Kidney (tissue), 14 donors: Measurements from ENCODE around the gene DAB1. TPM values are rescaled to one million over a fixed set of nuclear protein-coding genes. Genes with fewer than 3 reads are reported as not detected.

Experiments
- DNase-seq, 5 donors: peaks; one replicate each; pipeline ENCODE4 v3.0.0-alpha.2; 2013 to 2020
- FAIRE-seq: peaks from 2 replicates; lab custom pipeline; 2012; peaks lifted over from hg19 to GRCh38; lab: Jason Lieb, UNC
- H3K27ac ChIP-seq, 2 donors: one replicate each; pipeline ENCODE4 v1.7.0; 2013; ENCODE audit warnings: low read depth in 2 of 2, low read length in 2 of 2, inconsistent platforms in 1 of 2
- H3K27me3 ChIP-seq: one replicate; pipeline ENCODE4 v1.7.1; 2013; ENCODE audit warnings: low read length, inconsistent platforms; ENCODE audit not compliant: control insufficient read depth, insufficient read depth
- H3K36me3 ChIP-seq, 3 donors: one replicate each; pipeline versions ENCODE4 v1.7.0 to v1.7.1; 2013; ENCODE audit warnings: low read length in 3 of 3, control low read depth in 1 of 3, inconsistent platforms in 1 of 3; ENCODE audit not compliant: insufficient read depth in 3 of 3, control insufficient read depth in 2 of 3
- H3K4me1 ChIP-seq, 3 donors: one replicate each; pipeline versions ENCODE4 v1.7.0 to v1.7.1; 2013; ENCODE audit warnings: low read length in 3 of 3, inconsistent platforms in 1 of 3, low read depth in 1 of 3; ENCODE audit not compliant: control insufficient read depth in 2 of 3, insufficient read depth in 2 of 3
- H3K4me3 ChIP-seq, 3 donors: one replicate each; pipeline versions ENCODE4 v1.7.0 to v1.8.1; 2013; ENCODE audit warnings: low read length in 3 of 3, control low read depth in 1 of 3, inconsistent platforms in 1 of 3
- H3K9ac ChIP-seq, 3 donors: one replicate each; pipeline versions ENCODE4 v1.7.0 to v1.7.1; 2013; ENCODE audit warnings: low read length in 3 of 3, control low read depth in 1 of 3, inconsistent platforms in 1 of 3
- H3K9me3 ChIP-seq, 3 donors: one replicate each; pipeline versions ENCODE4 v1.7.0 to v1.7.1; 2013; ENCODE audit warnings: low read length in 3 of 3, control low read depth in 1 of 3, inconsistent platforms in 1 of 3; ENCODE audit not compliant: control insufficient read depth in 2 of 3, insufficient read depth in 1 of 3
- intact Hi-C: fragments of 100-400 bp; cut with DNase I; formaldehyde crosslinking; loops from one replicate; pipeline ENCODE4 v1.11.1; 2022
- polyA plus RNA-seq: library from polyadenylated mRNA; stranded (reverse); fragments of 350-450 nt; fragmentation: Illumina TruSeq; extraction: RNeasy Lipid Tissue Mini Kit (QIAGEN cat#74804); gene quantifications from one replicate; pipeline ENCODE4 v1.2.3, GENCODE V29; 2014; ENCODE audit warnings: low read depth, low replicate concordance; ENCODE audit not compliant: insufficient read depth
- total RNA-seq: library from RNA; stranded (reverse); fragmentation: NEBNext Ultra II Directional; extraction: Animal tissue kit (Norgen Biotek cat#: 25700); gene quantifications from one replicate; pipeline ENCODE4 v1.2.1, GENCODE V29; 2021
- TF ChIP-seq, protein P1 (sequence below): IDR thresholded peaks from 3 replicates; pipeline ENCODE4 v1.5.1; 2012; ENCODE audit warnings: mild to moderate bottlenecking, moderate library complexity, borderline replicate concordance; ENCODE audit not compliant: insufficient read depth; ENCODE audit errors: extremely low read depth
- donor health status: control.
- donor health status: control.
- donor health status: control.
- donor health status: control.
- donor health status: control.
- donor health status: DM: yes; HTN: yes; CAD: no.
- donor health status: Normal renal cell carcinoma (clear cell type).

The DAB1 gene
- total and polyA plus RNA-seq, 2 donors from 2014 or later = 2.3 TPM; not detected in 1

DNA sequence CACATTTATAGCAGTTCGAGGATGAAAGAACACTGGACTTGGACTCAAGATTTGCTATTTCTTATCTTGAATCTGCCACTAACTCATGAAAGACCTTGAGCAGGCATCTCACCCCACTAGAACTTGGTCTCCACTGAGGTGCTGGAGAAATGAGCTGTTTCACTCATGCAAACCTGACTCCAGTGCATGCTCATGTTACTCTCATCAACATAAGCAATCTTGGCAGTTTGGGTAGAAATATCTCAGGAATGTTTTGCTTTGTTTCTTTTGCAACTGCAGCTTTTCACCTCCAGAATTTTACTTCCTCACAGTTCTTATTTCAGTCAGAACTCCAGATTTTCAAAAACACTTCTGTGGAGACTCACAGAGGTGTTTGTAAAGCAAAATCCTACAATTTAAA lies 46.2 kb upstream of the DAB1 start:
- TF ChIP-seq, protein P1, sequence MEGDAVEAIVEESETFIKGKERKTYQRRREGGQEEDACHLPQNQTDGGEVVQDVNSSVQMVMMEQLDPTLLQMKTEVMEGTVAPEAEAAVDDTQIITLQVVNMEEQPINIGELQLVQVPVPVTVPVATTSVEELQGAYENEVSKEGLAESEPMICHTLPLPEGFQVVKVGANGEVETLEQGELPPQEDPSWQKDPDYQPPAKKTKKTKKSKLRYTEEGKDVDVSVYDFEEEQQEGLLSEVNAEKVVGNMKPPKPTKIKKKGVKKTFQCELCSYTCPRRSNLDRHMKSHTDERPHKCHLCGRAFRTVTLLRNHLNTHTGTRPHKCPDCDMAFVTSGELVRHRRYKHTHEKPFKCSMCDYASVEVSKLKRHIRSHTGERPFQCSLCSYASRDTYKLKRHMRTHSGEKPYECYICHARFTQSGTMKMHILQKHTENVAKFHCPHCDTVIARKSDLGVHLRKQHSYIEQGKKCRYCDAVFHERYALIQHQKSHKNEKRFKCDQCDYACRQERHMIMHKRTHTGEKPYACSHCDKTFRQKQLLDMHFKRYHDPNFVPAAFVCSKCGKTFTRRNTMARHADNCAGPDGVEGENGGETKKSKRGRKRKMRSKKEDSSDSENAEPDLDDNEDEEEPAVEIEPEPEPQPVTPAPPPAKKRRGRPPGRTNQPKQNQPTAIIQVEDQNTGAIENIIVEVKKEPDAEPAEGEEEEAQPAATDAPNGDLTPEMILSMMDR = no peak
- Histone ChIP-seq H3K27ac (no peak overlapping the region), H3K9me3 (no peaks in the 10 kb centered on the region), H3K36me3 (no peaks in the 10 kb centered on the region), H3K4me3 (no peak overlapping the region), H3K4me1 (no peaks in the 10 kb centered on the region), H3K27me3 (no peaks in the 10 kb centered on the region), H3K9ac (no peak overlapping the region)
- intact Hi-C loops = no loop called here
- no peak for FAIRE-seq
- peak in 3 of 5 donors; percentile 9 to 54 (median 46) for DNase-seq

DNA sequence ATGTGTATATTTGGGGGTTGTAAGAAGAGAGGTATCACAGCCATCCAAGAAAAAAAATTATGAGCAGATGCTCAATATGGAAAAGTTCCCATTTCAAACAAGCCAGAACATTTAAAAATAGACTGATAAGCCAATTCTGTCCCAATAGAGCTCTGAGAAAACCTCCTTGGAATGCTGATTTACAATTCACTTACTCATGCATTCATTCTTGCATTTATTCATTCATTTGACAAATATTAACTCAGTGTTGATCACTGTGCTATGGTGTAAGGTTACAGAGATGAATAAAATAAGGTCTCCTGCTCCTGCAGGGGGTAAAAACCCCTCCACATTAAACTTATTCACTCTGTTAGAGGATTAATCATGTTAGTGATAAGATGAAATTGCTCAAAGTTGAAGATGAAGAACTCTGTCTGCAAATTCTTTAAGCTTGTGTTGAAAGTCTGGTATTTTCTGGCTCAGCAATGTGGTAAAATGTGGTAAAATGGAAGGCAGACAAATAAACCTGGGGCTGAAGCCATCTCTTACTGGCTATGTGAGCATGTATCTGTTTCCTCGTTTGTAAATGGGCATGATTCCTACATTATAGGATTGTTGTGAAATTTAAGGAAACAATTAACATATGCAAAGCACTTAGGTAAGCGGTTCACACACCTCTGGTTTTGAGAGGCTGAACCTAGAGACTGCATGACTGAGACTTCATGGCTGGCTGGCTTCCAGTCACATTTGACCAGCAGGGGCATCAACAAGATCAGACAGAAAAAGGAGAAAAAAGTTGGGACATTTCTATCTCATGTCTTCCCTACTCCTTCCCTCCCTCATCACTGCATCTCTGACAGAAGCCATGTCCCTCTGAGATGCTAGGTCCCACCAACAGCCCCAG lies 45.0 kb upstream of the DAB1 start:
- DNase-seq = peak in 2 of 5 donors; percentile 8 to 21
- H3K27ac ChIP-seq = no peak overlapping the region
- no peaks in the 10 kb centered on the region for H3K9me3 ChIP-seq
- H3K27me3 ChIP-seq = no peaks in the 10 kb centered on the region
- intact Hi-C loops = no loop called here
- H3K36me3 ChIP-seq = no peaks in the 10 kb centered on the region
- TF ChIP-seq, protein P1 = no peak
- no peak overlapping the region for H3K9ac ChIP-seq
- FAIRE-seq = no peak
- H3K4me3 ChIP-seq = no peak overlapping the region
- no peaks in the 10 kb centered on the region for H3K4me1 ChIP-seq

DNA sequence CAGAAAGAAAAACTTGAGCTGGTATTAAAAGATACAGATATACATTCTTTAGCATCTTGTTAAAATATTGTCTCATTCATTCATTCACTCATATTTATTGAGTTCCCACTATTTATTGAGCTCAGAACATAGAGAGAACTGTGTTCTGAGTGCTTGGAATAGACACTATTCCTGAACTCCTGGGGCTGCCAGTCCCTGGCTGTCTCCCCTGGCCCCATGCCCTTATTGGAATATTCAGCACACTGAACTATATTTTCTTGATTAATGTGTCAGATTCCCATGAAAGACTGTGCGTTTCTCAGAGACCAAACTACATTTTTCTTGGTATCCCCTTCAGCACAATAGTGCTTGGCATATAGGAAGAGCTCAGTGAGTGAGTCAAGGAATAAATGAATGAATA lies 44.0 kb upstream of the DAB1 start:
- Histone ChIP-seq H3K27me3 (no peaks in the 10 kb centered on the region), H3K36me3 (no peaks in the 10 kb centered on the region), H3K4me1 (no peaks in the 10 kb centered on the region), H3K9me3 (no peaks in the 10 kb centered on the region), H3K27ac (no peak overlapping the region), H3K4me3 (no peak overlapping the region), H3K9ac (no peak overlapping the region)
- no peak for DNase-seq
- FAIRE-seq = no peak
- intact Hi-C loops = no loop called here
- TF ChIP-seq, protein P1 = no peak
